GM10266 (cell line): Measurements from ENCODE around the gene PTK7.

Experiments used
- DNase-seq: peaks from one replicate; pipeline ENCODE4 v3.0.0; 2012; ENCODE audit errors: extremely low spot score
- CTCF ChIP-seq: IDR thresholded peaks from 2 replicates; pipeline ENCODE4 v1.5.1; 2012; ENCODE audit warnings: mild to moderate bottlenecking, low read depth; ENCODE audit not compliant: control insufficient read depth, insufficient read depth; ENCODE audit errors: missing control alignments

The PTK7 gene

GRCh38 chr6:43149265-43149664 lies 73.2 kb downstream of the PTK7 start:
- DNase-seq: no peak

GRCh38 chr6:43150051-43150751 lies 74.1 kb downstream of the PTK7 start:
- no peak for TF ChIP-seq CTCF
- DNase-seq: no peak

More at GRCh38 chr6:43149265-43149664, 73.2 kb downstream of the PTK7 start:
- TF ChIP-seq CTCF: no peak

- no peak for DNase-seq
- no peak for TF ChIP-seq CTCF
Measured at GRCh38 chr6:43159599-43159998, 83.5 kb downstream of the PTK7 start.

GRCh38 chr6:43163899-43164298 lies 87.8 kb downstream of the PTK7 start:
- no peak for DNase-seq
- no peak for TF ChIP-seq CTCF

- DNase-seq: no peak
- no peak for TF ChIP-seq CTCF
Measured at GRCh38 chr6:43170417-43170930, 94.4 kb downstream of the PTK7 start.

GRCh38 chr6:43170931-43171706 lies 95.0 kb downstream of the PTK7 start, which contains the start of gene SRF:
TSS of gene SRF (plus strand) at chr6:43171269. CDS start at chr6:43171657, 388 bp downstream.
- TF ChIP-seq CTCF: peak; percentile 75
- DNase-seq: peak; percentile 96

GRCh38 chr6:43171707-43172103 lies 95.6 kb downstream of the PTK7 start:
- no peak for DNase-seq

More at GRCh38 chr6:43171707-43172103, 95.6 kb downstream of the PTK7 start:
- TF ChIP-seq CTCF: no peak
